Measurements from ENCODE around the gene IPO9.

GRCh38 chr1:201828217-201828819 lies 639 bp upstream of the IPO9 start:
- TF ChIP-seq CTCF (IDR thresholded peaks at IDR 0.05) (no peak), REST (IDR thresholded peaks at IDR 0.05; ENCODE audit: insufficient read depth in 1 of 2, low read depth in 2 of 2, low read length in 1 of 2) (no peak), SIN3A (IDR thresholded peaks at IDR 0.05; ENCODE audit: borderline replicate concordance, insufficient read depth, low read depth, low read length) (no peak), TCF7L2 (IDR thresholded peaks at IDR 0.05; ENCODE audit: low read depth, low read length) (no peak)
